Smooth muscle cell (in vitro differentiated cells): ENCODE data around the gene TMCC2. TPM values are rescaled to one million over a fixed set of nuclear protein-coding genes. Genes with fewer than 3 reads are reported as not detected.

Experiments
- DNase-seq: peaks from one replicate; lab custom pipeline; 2025; ENCODE audit not compliant: unreplicated experiment; lab: John Stamatoyannopoulos, UW
- H2AFZ ChIP-seq: fragments of 200-600 bp; sonication (generic); 2 replicates; pipeline ENCODE4 v1.6.0; 2016; ENCODE audit warnings: antibody characterized with exemption, low read depth, mild to moderate bottlenecking
- H3F3A ChIP-seq: fragments of 200-600 bp; sonication (generic); 2 replicates; pipeline ENCODE4 v1.6.0; 2017; ENCODE audit warnings: antibody characterized with exemption, low read depth
- H3K27ac ChIP-seq: fragments of 200-600 bp; sonication (generic); 2 replicates; pipeline ENCODE4 v1.5.1; 2016; ENCODE audit warnings: low read depth, mild to moderate bottlenecking
- H3K27me3 ChIP-seq: fragments of 200-600 bp; sonication (generic); 2 replicates; pipeline ENCODE4 v1.6.1; 2016; ENCODE audit warnings: low read depth, mild to moderate bottlenecking
- H3K36me3 ChIP-seq: fragments of 200-600 bp; sonication (generic); 2 replicates; pipeline ENCODE4 v1.5.1; 2016; ENCODE audit warnings: low read depth
- H3K4me1 ChIP-seq: fragments of 200-600 bp; sonication (generic); 2 replicates; pipeline ENCODE4 v1.5.1; 2016; ENCODE audit warnings: low read depth
- H3K4me2 ChIP-seq: fragments of 200-600 bp; sonication (generic); 2 replicates; pipeline ENCODE4 v1.6.0; 2016; ENCODE audit warnings: mild to moderate bottlenecking
- H3K4me3 ChIP-seq: fragments of 200-600 bp; sonication (generic); 2 replicates; pipeline ENCODE4 v1.5.1; 2016; ENCODE audit warnings: mild to moderate bottlenecking
- H3K79me2 ChIP-seq: fragments of 200-600 bp; sonication (generic); 2 replicates; pipeline ENCODE4 v1.6.0; 2016; ENCODE audit warnings: low read depth, mild to moderate bottlenecking
- H3K9ac ChIP-seq: fragments of 200-600 bp; sonication (generic); 2 replicates; pipeline ENCODE4 v1.6.0; 2016; ENCODE audit warnings: low read depth
- H3K9me3 ChIP-seq: fragments of 200-600 bp; sonication (generic); replicated peaks from 2 replicates; pipeline ENCODE4 v1.5.1; 2016; ENCODE audit warnings: low read depth
- H4K20me1 ChIP-seq: fragments of 200-600 bp; sonication (generic); 2 replicates; pipeline ENCODE4 v1.6.0; 2016; ENCODE audit warnings: low read depth
- CTCF ChIP-seq: fragments of 200-600 bp; sonication (generic); IDR thresholded peaks from 2 replicates; pipeline ENCODE4 v1.5.1; 2017; ENCODE audit warnings: borderline replicate concordance, mild to moderate bottlenecking, antibody characterized with exemption; ENCODE audit not compliant: insufficient read depth, poor library complexity, severe bottlenecking
- WGBS: methylation state at CpG from one replicate; pipeline ENCODE4 v1.1.7; 2016; ENCODE audit warnings: low lambda C conversion rate; 5-methylcytosine and 5-hydroxymethylcytosine counted together
- polyA plus RNA-seq: library from polyadenylated mRNA; unstranded; fragments of >200 nt; fragmentation: Nextera tagmentation; extraction: Ambion mirVana; gene quantifications from 2 replicates; pipeline ENCODE4 v1.2.1, GENCODE V29; 2016
- total RNA-seq: library from RNA; depleted of rRNA; stranded (reverse); fragments of >200 nt; gene quantifications from 2 replicates; pipeline ENCODE4 v1.2.3, GENCODE V29; 2014

Gene TMCC2
- total and polyA plus RNA-seq, 2 experiments from 2014 or later, result 3.3 to 5.6 TPM

GRCh38 chr1:205183676-205184335 lies 43.9 kb upstream of the TMCC2 start:
- peaks cover 13% of the 10 kb centered on the region for H3K4me1 ChIP-seq
- peaks cover 9% of the 10 kb centered on the region for H3K79me2 ChIP-seq
- 39% methylated on average over 4 of the region's 4 CpGs for WGBS
- TF ChIP-seq CTCF, result no peak
- H3K4me2 ChIP-seq, result peak overlapping the region; percentile 0
- H3K27me3 ChIP-seq, result no peaks in the 10 kb centered on the region
- no peaks in the 10 kb centered on the region for H3K36me3 ChIP-seq
- no peak for DNase-seq
- no peak overlapping the region for H3K4me3 ChIP-seq
- no peaks in the 10 kb centered on the region for H3K9me3 ChIP-seq
- H3F3A ChIP-seq, result peaks cover 15% of the 10 kb centered on the region
- no peak overlapping the region for H3K9ac ChIP-seq
- no peak overlapping the region for H2AFZ ChIP-seq
- peak overlapping the region; percentile 64 for H3K27ac ChIP-seq
- H4K20me1 ChIP-seq, result peaks cover 17% of the 10 kb centered on the region

- Histone ChIP-seq H3K27ac (no peak overlapping the region), H2AFZ (no peak overlapping the region), H3F3A (peaks cover 15% of the 10 kb centered on the region), H3K9ac (no peak overlapping the region), H3K4me2 (no peak overlapping the region), H3K9me3 (no peaks in the 10 kb centered on the region), H3K27me3 (no peaks in the 10 kb centered on the region), H3K79me2 (peaks cover 24% of the 10 kb centered on the region), H4K20me1 (peaks cover 39% of the 10 kb centered on the region), H3K4me1 (peaks cover 20% of the 10 kb centered on the region), H3K36me3 (no peaks in the 10 kb centered on the region), H3K4me3 (no peak overlapping the region)
- DNase-seq, result no peak
- no peak for TF ChIP-seq CTCF
Observed at GRCh38 chr1:205186191-205186590, 41.6 kb upstream of the TMCC2 start.

- Histone ChIP-seq H3K9me3 (no peaks in the 10 kb centered on the region), H3K4me3 (no peak overlapping the region), H3K79me2 (peaks cover 26% of the 10 kb centered on the region), H2AFZ (no peak overlapping the region), H3K4me2 (no peak overlapping the region), H3K4me1 (peaks cover 32% of the 10 kb centered on the region), H3F3A (peaks cover 15% of the 10 kb centered on the region), H3K27ac (no peak overlapping the region), H3K36me3 (no peaks in the 10 kb centered on the region), H3K27me3 (no peaks in the 10 kb centered on the region), H4K20me1 (peaks cover 51% of the 10 kb centered on the region), H3K9ac (no peak overlapping the region)
- 96% methylated on average over 10 of the region's 10 CpGs for WGBS
- TF ChIP-seq CTCF, result no peak
- DNase-seq, result no peak
Observed at GRCh38 chr1:205187420-205187819, 40.3 kb upstream of the TMCC2 start.

- TF ChIP-seq CTCF, result no peak
- Histone ChIP-seq H3K36me3 (no peaks in the 10 kb centered on the region), H3K4me3 (no peak overlapping the region), H3K9me3 (no peaks in the 10 kb centered on the region), H3K79me2 (peaks cover 29% of the 10 kb centered on the region), H3K4me1 (peaks cover 28% of the 10 kb centered on the region), H4K20me1 (peaks cover 58% of the 10 kb centered on the region), H3K27me3 (no peaks in the 10 kb centered on the region), H2AFZ (no peak overlapping the region), H3K4me2 (no peak overlapping the region), H3K9ac (no peak overlapping the region), H3F3A (peaks cover 10% of the 10 kb centered on the region), H3K27ac (no peak overlapping the region)
- DNase-seq, result no peak
- whole genome bisulfite sequencing, result 64% methylated on average over 2 of the region's 2 CpGs
Observed at GRCh38 chr1:205188098-205188497, 39.6 kb upstream of the TMCC2 start.
